ENCODE data around the gene FAM98C. TPM values are rescaled to one million over a fixed set of nuclear protein-coding genes. Genes with fewer than 3 reads are reported as not detected.
A peak's percentile ranks its signal among the peaks of the same experiment; 100 is the strongest.

The FAM98C gene
- total RNA-seq, 1 donor = 7.8 TPM

DNA sequence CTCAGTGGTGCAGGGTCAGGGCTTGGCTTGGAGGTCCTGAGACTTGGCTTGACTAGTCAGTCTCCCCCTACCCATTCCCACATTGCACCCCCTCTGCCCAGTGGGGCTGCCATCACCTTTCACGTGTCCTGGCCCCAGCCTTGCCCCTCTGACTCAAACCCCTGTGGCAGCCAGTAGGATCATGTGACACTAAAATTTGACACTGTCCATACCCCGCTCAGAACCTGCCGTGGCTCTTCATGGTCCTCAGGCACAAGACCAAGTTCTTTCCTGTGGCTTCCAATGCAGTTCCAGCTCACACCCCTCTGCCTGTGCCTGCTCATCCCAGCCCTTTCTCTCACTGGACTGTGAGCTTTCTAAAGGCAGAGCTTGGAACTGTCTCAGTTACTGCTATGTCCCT lies 26.3 kb upstream of the FAM98C start:
- TF ChIP-seq, protein P1, sequence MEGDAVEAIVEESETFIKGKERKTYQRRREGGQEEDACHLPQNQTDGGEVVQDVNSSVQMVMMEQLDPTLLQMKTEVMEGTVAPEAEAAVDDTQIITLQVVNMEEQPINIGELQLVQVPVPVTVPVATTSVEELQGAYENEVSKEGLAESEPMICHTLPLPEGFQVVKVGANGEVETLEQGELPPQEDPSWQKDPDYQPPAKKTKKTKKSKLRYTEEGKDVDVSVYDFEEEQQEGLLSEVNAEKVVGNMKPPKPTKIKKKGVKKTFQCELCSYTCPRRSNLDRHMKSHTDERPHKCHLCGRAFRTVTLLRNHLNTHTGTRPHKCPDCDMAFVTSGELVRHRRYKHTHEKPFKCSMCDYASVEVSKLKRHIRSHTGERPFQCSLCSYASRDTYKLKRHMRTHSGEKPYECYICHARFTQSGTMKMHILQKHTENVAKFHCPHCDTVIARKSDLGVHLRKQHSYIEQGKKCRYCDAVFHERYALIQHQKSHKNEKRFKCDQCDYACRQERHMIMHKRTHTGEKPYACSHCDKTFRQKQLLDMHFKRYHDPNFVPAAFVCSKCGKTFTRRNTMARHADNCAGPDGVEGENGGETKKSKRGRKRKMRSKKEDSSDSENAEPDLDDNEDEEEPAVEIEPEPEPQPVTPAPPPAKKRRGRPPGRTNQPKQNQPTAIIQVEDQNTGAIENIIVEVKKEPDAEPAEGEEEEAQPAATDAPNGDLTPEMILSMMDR (IDR thresholded peaks at IDR 0.05; ENCODE audit: insufficient read depth, low read depth, low read length) = no peak
- DNase-seq (ENCODE audit: low read depth) = no peak
- no peak overlapping the region for H3K4me3 ChIP-seq (ENCODE audit: low read depth, low read length)

DNA sequence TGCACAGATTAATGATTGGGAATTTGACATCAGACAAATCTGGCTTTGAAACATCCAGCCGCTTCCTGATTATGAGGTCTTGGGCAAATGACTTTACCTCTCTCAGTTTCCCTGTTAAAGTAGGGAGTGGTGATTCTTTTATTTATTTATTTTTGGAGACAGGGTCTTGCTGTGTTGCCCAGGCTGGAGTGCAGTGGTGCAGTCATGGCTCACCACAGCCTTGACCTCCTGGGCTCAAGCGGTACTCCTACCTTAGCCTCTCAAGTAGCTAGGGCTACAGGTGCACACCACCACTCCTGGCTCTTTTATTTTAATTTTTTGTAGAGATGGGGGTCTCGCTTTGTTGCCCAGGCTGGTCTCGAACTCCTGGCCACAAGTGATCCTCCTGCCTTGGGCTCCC lies 25.8 kb upstream of the FAM98C start:
- no peak overlapping the region for H3K4me3 ChIP-seq (ENCODE audit: low read depth, low read length)
- TF ChIP-seq, protein P1 (IDR thresholded peaks at IDR 0.05; ENCODE audit: insufficient read depth, low read depth, low read length) = no peak
- no peak for DNase-seq (ENCODE audit: low read depth)

DNA sequence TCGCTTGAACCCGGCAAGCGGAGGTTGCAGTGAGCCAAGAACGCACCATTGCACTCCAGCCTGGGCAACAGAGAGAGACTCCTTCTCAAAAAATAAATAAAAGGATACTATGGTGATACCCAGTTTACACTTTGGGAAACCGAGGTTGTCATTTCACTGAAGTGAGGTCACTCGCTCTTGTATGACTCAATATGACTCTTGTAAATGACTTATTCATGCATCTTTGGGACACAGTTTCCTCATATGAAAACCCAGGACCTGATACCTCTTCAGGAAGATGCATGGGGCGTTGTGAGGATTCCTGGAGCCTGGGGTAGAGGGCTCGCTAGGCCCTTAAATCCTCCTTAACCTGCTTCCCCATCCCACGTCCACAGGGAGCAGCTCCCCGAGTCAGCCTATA lies 24.0 kb upstream of the FAM98C start:
- DNase-seq (ENCODE audit: low read depth) = no peak
- TF ChIP-seq, protein P1 (IDR thresholded peaks at IDR 0.05; ENCODE audit: insufficient read depth, low read depth, low read length) = no peak
- no peak overlapping the region for H3K4me3 ChIP-seq (ENCODE audit: low read depth, low read length)

DNA sequence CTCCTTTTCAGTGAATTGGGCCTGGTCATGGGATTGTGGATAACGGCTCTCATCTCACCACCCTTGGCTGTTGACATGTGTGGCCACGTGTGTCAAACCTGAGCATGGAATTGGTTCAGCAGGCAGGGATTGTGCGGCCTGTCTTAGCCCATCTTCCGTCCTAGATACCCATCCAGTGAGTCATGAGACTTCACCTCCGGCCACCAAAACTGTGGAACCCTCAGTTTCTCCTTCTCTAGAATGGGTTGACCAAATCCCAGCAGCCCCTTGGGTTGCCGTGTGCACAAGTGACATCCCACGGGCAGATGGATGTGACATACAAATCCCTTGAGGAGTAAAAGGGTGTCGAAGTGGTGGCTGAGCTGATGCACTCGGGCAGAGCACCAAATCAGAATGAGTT lies 21.8 kb upstream of the FAM98C start:
- TF ChIP-seq, protein P1 (IDR thresholded peaks at IDR 0.05; ENCODE audit: insufficient read depth, low read depth, low read length) = no peak
- DNase-seq (ENCODE audit: low read depth) = no peak
- H3K4me3 ChIP-seq (ENCODE audit: low read depth, low read length) = no peak overlapping the region

DNA sequence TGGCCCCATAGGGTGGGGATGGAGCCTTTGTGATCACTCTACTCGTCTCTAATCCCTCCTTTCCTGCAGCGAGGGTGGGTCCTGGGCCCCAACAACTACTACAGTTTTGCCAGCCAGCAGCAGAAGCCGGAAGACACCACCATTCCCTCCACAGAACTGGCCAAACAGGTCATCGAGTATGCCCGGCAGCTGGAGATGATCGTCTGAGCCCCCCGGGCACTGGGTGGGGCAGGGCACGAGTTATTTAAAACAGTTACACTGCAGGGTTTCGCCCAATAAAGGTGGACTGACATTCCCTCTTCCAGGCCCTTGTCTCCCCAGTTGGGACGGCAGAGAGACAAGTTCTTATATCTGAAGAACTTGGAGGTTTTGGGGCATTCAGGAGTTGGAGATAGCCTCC lies 19.7 kb upstream of the FAM98C start:
- TF ChIP-seq, protein P1 (IDR thresholded peaks at IDR 0.05; ENCODE audit: insufficient read depth, low read depth, low read length) = no peak
- DNase-seq (ENCODE audit: low read depth) = no peak
- H3K4me3 ChIP-seq (ENCODE audit: low read depth, low read length) = no peak overlapping the region

DNA sequence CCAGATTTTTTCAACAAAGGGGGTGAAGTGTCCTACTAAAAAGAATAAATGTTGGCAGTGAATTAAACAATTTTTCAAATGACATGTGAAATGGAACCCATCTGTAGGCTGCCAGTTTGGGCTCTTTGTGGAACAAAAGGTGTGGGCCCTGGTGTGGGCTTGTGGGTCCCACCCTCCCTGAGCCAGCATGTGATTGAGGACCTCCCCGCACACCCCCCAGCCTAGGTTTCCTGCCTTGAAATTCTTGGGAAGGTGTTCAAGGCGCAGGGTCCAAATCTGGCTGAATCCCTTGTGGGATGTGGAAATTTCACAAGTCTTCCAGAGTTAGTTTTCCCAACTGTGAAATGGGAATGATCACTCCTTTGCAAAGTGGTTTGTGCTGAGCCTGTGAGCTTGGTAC lies 19.1 kb upstream of the FAM98C start:
- DNase-seq (ENCODE audit: low read depth) = no peak
- H3K4me3 ChIP-seq (ENCODE audit: low read depth, low read length) = no peak overlapping the region
- TF ChIP-seq, protein P1 (IDR thresholded peaks at IDR 0.05; ENCODE audit: insufficient read depth, low read depth, low read length) = no peak

DNA sequence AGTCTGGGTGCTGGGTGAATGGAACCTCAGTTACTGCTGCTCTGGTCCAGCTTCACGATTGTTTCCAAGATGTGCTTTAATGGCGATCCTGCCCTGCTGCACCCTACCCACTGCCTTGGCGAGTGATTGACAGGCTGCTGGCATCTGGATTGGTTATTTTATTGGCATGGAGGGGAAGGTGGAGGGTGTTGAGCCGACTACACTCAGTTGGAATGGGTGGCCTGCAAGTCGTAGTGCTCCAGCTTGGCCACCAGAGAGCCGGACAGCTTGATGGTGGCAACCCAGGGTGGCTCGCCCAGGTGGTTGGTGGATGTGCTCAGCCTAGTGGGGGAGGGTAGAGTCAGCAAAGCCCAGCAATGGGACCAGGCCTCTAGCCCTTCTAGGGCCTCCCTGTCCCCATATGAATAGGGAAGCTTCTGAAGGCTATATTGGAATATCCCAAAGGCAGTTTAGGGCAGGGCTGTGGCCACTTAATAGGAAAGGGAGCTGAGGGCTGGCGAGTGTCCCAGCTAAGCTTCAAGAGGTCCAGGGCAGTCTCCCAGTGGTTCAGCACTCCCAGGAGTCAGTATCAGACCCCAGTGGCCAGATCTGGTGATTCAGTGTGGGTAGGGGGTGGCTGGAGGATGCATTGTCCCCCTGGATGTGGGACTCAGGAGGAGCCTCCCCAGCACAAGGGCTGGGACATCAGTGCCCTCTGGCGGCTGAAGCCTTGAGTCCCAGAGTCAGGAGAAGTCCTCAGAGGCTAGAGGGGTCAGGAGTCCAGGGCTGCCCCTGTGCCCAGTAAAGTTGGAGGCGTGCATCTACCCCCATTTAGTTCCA lies 18.5 kb upstream of the FAM98C start:
- DNase-seq (ENCODE audit: low read depth) = no peak
- TF ChIP-seq, protein P1 (IDR thresholded peaks at IDR 0.05; ENCODE audit: insufficient read depth, low read depth, low read length) = peak; percentile 39
- H3K4me3 ChIP-seq (ENCODE audit: low read depth, low read length) = no peak overlapping the region

Measured in fibroblast of villous mesenchyme (primary cell).